Measurements from ENCODE around the gene PARD3.

GRCh38 chr10:34150103-34150502, 665.0 kb downstream of the PARD3 start:
- TF ChIP-seq CTCF (IDR thresholded peaks at IDR 0.05): no peak
- no peak for TF ChIP-seq POLR2A (IDR thresholded peaks at IDR 0.05)
- no peak for TF ChIP-seq EP300 (IDR thresholded peaks at IDR 0.05; ENCODE audit: low read depth)
- no peak for TF ChIP-seq POLR2AphosphoS5 (IDR thresholded peaks at IDR 0.05)
